SK-N-SH (cell line): ENCODE data around the gene ACLY.

ENCODE experiments used
- ELF1 ChIP-seq: IDR thresholded peaks from 2 replicates; pipeline ENCODE4 v1.4.0; 2012
- EP300 ChIP-seq, 2 experiments: IDR thresholded peaks; 2 replicates each; pipeline versions ENCODE4 v1.4.0 to v1.6.1; 2012; ENCODE audit warnings: borderline replicate concordance in 1 of 2, low read depth in 1 of 2, low read length in 1 of 2
- EZH2phosphoT487 ChIP-seq: fragments of 200-600 bp; sonication (generic); IDR thresholded peaks from 2 replicates; pipeline ENCODE4 v1.6.1; 2017; ENCODE audit warnings: low read depth, mixed run types, mild to moderate bottlenecking, antibody characterized with exemption, moderate library complexity, borderline replicate concordance
- GATA2 ChIP-seq: sonication (generic); formaldehyde crosslinking; IDR thresholded peaks from 2 replicates; pipeline ENCODE4 v1.5.0; 2020; ENCODE audit warnings: mild to moderate bottlenecking, missing genetic modification reagents
- MXI1 ChIP-seq: IDR thresholded peaks from 2 replicates; pipeline ENCODE4 v1.6.1; 2012; ENCODE audit warnings: mild to moderate bottlenecking, low read depth, low read length, improper control_type of control experiment
- NFIC ChIP-seq: IDR thresholded peaks from 2 replicates; pipeline ENCODE4 v1.4.0; 2012; ENCODE audit warnings: borderline replicate concordance
- POLR2AphosphoS5 ChIP-seq: IDR thresholded peaks from 2 replicates; pipeline ENCODE4 v1.6.1; 2012; ENCODE audit warnings: low read depth, low read length
- RAD21 ChIP-seq: IDR thresholded peaks from 2 replicates; pipeline ENCODE4 v1.6.1; 2012; ENCODE audit warnings: mild to moderate bottlenecking, low read length
- SIN3A ChIP-seq: IDR thresholded peaks from 2 replicates; pipeline ENCODE4 v1.6.1; 2012; ENCODE audit warnings: low read depth, mild to moderate bottlenecking, low read length, moderate library complexity, borderline replicate concordance
- TAF1 ChIP-seq: IDR thresholded peaks from 2 replicates; pipeline ENCODE4 v1.6.1; 2012; ENCODE audit warnings: low read depth, mild to moderate bottlenecking, low read length, moderate library complexity, borderline replicate concordance
- TCF12 ChIP-seq: IDR thresholded peaks from 2 replicates; pipeline ENCODE4 v1.4.0; 2012
- TF ChIP-seq, protein P1 (sequence below): fragments of 200-600 bp; sonication (generic); IDR thresholded peaks from 2 replicates; pipeline ENCODE4 v1.6.1; 2017; ENCODE audit warnings: antibody characterized with exemption, mild to moderate bottlenecking, moderate library complexity
- TF ChIP-seq, protein P2 (sequence below): IDR thresholded peaks from 2 replicates; pipeline ENCODE4 v1.6.1; 2012; ENCODE audit warnings: mild to moderate bottlenecking, low read depth, low read length, moderate library complexity
- TF ChIP-seq, protein P3 (sequence below): fragments of 150-350 bp; IDR thresholded peaks from 2 replicates; pipeline ENCODE4 v1.6.1; 2017; ENCODE audit warnings: antibody characterized with exemption, low read length, low read depth, borderline replicate concordance

DNA sequence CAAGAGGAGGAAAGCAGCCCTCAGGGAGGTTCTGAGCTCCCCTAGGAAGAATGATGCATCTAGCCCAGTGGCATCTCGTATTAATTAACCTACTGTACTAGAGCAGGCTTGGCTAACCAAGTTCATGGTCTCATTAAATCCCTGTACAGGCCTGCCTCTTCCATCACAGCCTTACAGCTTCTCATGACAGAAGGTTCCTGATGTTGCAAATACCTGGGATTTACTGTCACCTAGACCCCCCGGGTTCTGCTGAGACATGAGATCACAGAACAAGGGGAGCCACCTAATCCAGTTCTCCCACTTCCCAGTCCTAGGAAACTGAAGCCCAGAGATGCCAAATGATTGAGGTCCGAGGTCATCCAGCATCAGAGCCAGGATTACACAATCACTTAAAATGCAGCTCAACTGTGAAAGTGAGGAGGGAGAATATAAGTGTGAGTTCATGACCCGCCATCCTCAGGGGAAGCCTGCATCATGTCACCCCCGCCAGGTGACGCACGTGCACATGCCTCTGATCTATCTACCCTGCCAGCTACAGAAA lies 23.9 kb downstream of the ACLY start:
- TF ChIP-seq, protein P1, sequence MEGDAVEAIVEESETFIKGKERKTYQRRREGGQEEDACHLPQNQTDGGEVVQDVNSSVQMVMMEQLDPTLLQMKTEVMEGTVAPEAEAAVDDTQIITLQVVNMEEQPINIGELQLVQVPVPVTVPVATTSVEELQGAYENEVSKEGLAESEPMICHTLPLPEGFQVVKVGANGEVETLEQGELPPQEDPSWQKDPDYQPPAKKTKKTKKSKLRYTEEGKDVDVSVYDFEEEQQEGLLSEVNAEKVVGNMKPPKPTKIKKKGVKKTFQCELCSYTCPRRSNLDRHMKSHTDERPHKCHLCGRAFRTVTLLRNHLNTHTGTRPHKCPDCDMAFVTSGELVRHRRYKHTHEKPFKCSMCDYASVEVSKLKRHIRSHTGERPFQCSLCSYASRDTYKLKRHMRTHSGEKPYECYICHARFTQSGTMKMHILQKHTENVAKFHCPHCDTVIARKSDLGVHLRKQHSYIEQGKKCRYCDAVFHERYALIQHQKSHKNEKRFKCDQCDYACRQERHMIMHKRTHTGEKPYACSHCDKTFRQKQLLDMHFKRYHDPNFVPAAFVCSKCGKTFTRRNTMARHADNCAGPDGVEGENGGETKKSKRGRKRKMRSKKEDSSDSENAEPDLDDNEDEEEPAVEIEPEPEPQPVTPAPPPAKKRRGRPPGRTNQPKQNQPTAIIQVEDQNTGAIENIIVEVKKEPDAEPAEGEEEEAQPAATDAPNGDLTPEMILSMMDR: no peak
- TF ChIP-seq EP300 (IDR thresholded peaks at IDR 0.05; ENCODE audit: borderline replicate concordance in 1 of 2, low read depth in 1 of 2, low read length in 1 of 2) (no peak), EZH2phosphoT487 (no peak), SIN3A (no peak), MXI1 (no peak), TAF1 (no peak), TCF12 (peak; percentile 95), ELF1 (no peak), NFIC (peak; percentile 43; the same call in 1 of the 2 replicates), GATA2 (no peak), RAD21 (no peak), POLR2AphosphoS5 (peak; percentile 81; the same call in 1 of the 2 replicates)
- TF ChIP-seq, protein P2, sequence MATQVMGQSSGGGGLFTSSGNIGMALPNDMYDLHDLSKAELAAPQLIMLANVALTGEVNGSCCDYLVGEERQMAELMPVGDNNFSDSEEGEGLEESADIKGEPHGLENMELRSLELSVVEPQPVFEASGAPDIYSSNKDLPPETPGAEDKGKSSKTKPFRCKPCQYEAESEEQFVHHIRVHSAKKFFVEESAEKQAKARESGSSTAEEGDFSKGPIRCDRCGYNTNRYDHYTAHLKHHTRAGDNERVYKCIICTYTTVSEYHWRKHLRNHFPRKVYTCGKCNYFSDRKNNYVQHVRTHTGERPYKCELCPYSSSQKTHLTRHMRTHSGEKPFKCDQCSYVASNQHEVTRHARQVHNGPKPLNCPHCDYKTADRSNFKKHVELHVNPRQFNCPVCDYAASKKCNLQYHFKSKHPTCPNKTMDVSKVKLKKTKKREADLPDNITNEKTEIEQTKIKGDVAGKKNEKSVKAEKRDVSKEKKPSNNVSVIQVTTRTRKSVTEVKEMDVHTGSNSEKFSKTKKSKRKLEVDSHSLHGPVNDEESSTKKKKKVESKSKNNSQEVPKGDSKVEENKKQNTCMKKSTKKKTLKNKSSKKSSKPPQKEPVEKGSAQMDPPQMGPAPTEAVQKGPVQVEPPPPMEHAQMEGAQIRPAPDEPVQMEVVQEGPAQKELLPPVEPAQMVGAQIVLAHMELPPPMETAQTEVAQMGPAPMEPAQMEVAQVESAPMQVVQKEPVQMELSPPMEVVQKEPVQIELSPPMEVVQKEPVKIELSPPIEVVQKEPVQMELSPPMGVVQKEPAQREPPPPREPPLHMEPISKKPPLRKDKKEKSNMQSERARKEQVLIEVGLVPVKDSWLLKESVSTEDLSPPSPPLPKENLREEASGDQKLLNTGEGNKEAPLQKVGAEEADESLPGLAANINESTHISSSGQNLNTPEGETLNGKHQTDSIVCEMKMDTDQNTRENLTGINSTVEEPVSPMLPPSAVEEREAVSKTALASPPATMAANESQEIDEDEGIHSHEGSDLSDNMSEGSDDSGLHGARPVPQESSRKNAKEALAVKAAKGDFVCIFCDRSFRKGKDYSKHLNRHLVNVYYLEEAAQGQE: no peak
- TF ChIP-seq, protein P3, sequence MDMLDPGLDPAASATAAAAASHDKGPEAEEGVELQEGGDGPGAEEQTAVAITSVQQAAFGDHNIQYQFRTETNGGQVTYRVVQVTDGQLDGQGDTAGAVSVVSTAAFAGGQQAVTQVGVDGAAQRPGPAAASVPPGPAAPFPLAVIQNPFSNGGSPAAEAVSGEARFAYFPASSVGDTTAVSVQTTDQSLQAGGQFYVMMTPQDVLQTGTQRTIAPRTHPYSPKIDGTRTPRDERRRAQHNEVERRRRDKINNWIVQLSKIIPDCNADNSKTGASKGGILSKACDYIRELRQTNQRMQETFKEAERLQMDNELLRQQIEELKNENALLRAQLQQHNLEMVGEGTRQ: no peak
